Right lobe of liver (tissue), 6 donors: ENCODE data around the gene SGCE. TPM values are rescaled to one million over a fixed set of nuclear protein-coding genes. Genes with fewer than 3 reads are reported as not detected.

ENCODE experiments used
- ATAC-seq, 4 donors: fragments of 200-7000 bp; cut with Tn5 transposase; one replicate each; pipeline ENCODE4 v1.9.1; 2020; ENCODE audit warnings: mild to moderate bottlenecking in 4 of 4, moderate library complexity in 4 of 4
- DNase-seq, 3 donors: peaks; one replicate each; pipeline ENCODE4 v3.0.0-alpha.2; 2020
- H3K27ac ChIP-seq, 3 donors: fragments of 200-600 bp; one replicate each; pipeline ENCODE4 v1.8.0; 2022
- H3K27me3 ChIP-seq, 2 donors: fragments of 200-600 bp; one replicate each; pipeline ENCODE4 v1.8.0; 2022
- H3K36me3 ChIP-seq, 4 donors: fragments of 200-600 bp; sonication (generic) in 1 of 4; one replicate each; pipeline versions ENCODE4 v1.5.1 to v1.8.0; 2017 to 2022; ENCODE audit warnings: control low read depth in 1 of 4
- H3K4me1 ChIP-seq, 4 donors: fragments of 200-600 bp; sonication (generic) in 1 of 4; one replicate each; pipeline versions ENCODE4 v1.5.1 to v1.8.0; 2017 to 2022; ENCODE audit warnings: control low read depth in 1 of 4
- H3K4me3 ChIP-seq, 3 donors: fragments of 200-600 bp; one replicate each; pipeline ENCODE4 v1.8.0; 2022
- H3K9me3 ChIP-seq, 4 donors: fragments of 200-600 bp; sonication (generic) in 1 of 4; one replicate each; pipeline versions ENCODE4 v1.5.1 to v1.8.0; 2017 to 2022; ENCODE audit warnings: control low read depth in 1 of 4
- CTCF ChIP-seq, 4 donors: fragments of 200-600 bp in 3 of 4; fragments of 450-650 bp in 1 of 4; IDR thresholded peaks; one replicate each; pipeline versions ENCODE4 v1.5.1 to v1.8.0; 2016 to 2022; ENCODE audit warnings: antibody characterized with exemption in 4 of 4, mild to moderate bottlenecking in 2 of 4
- POLR2A ChIP-seq: fragments of 450-650 bp; IDR thresholded peaks from one replicate; pipeline ENCODE4 v1.6.1; 2017; ENCODE audit warnings: antibody characterized with exemption, mild to moderate bottlenecking
- WGBS: methylation state at CpG from one replicate; pipeline ENCODE4 v1.1.6; 2018; ENCODE audit warnings: low coverage, low lambda C conversion rate; ENCODE audit not compliant: insufficient coverage; ENCODE audit errors: missing lambda C conversion rate; 5-methylcytosine and 5-hydroxymethylcytosine counted together
- intact Hi-C, 2 donors: fragments of 100-400 bp; cut with DNase I; formaldehyde crosslinking; loops; one replicate each; pipeline versions ENCODE4 v1.11.2 to v1.14.1; 2022
- total RNA-seq, 6 experiments: library from RNA; depleted of rRNA in 2 of 6; stranded (reverse); fragments of >200 nt in 2 of 6; fragmentation: NEBNext Ultra II Directional in 3 of 6; extraction: Animal tissue kit (Norgen Biotek cat#: 25700) in 3 of 6; gene quantifications; one replicate each; pipeline versions ENCODE4 v1.1.0 to v1.2.4, GENCODE V29; 2016 to 2023
- donor health status: DM: no; HTN: yes; CAD: no.
- donor health status: DM: no; HTN: no; CAD: no.
- donor health status: DM: no; HTN: no; CAD: no.
- donor health status: DM: no; HTN: yes; CAD: no.
- donor health status: DM: no; HTN: yes; CAD: no.

SGCE gene
- total RNA-seq, 6 experiments from 2014 or later = 4.2 to 17.8 (median 14.8) TPM

DNA sequence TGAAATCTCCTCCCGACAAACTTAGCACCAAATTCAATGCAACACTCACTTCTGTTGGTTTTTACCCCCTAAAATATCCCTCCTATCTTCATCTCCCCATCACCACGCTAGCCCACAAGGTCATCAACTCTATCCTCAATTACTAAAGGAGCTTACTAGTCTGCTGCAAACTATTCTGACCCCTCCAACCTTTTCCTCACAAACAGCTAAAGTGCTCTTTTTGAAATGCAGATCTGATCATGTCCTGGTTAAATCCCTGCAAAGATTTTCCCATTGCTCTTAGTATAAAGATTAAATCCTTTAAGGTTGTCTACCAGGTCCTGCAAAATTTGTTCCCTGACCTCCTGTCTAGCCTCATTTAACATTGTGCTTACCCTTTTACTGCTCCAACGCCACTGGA lies 8.6 kb downstream of the SGCE start:
- no peaks in the 10 kb centered on the region for H3K36me3 ChIP-seq
- intact Hi-C loops = no loop called here
- no peak for ATAC-seq
- no peak for DNase-seq
- no peak overlapping the region for H3K27ac ChIP-seq
- no peak for TF ChIP-seq CTCF (IDR thresholded peaks at IDR 0.05)
- TF ChIP-seq POLR2A = no peak
- H3K4me1 ChIP-seq = peaks cover 0 to 4% (median 0%) of the 10 kb centered on the region in 4 donors
- H3K27me3 ChIP-seq = no peaks in the 10 kb centered on the region
- H3K9me3 ChIP-seq = no peaks in the 10 kb centered on the region
- 69% methylated on average over 2 of the region's 3 CpGs for WGBS
- H3K4me3 ChIP-seq = no peak overlapping the region

- H3K27me3 ChIP-seq = no peaks in the 10 kb centered on the region
- ATAC-seq (no peak), DNase-seq (no peak)
- no peaks in the 10 kb centered on the region for H3K9me3 ChIP-seq
- H3K4me3 ChIP-seq = no peak overlapping the region
- 66% methylated on average over 3 of the region's 3 CpGs for WGBS
- TF ChIP-seq POLR2A = no peak
- TF ChIP-seq CTCF (IDR thresholded peaks at IDR 0.05) = no peak
- no peak overlapping the region for H3K27ac ChIP-seq
- H3K36me3 ChIP-seq = no peaks in the 10 kb centered on the region
- intact Hi-C loops = no loop called here
- peaks cover 0 to 4% (median 0%) of the 10 kb centered on the region in 4 donors for H3K4me1 ChIP-seq
Observed at GRCh38 chr7:94643771-94644545, 12.0 kb downstream of the SGCE start.

DNA sequence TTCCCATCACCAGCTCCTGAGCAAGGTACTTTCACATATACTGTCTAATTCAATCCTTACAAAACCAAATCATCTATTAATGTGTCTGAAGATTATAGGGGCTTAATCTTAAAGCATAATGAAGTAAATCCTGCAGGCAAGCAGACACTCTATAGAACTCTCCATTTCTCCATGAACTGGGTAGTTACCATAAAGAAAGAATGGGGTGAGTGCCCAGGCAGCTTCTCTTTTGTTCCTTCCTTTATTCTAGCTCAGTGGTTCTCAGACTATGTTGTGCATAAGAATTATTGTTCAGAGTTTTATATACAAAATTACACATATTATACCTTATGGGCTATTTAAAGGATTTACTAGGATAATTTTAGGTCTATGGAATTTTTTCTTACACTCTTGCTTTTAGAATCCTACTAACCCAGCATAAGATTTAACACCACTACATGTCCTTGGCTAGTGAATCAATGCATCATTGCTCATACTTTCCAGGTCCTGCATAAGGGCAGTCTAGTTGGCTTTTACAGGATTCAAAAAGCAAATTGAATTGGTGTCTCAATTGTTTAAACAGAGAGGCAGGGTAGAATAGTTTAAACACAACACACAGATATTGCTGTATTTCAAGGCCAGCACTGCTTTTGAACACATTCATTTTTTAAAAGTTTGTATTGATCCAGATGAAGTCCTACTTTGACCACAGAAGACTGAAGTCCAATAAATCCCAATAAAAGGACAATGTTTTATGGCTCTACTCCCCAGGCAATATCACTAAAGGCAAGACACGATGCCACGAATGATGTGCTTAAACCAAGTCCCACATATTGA lies 12.9 kb downstream of the SGCE start:
- TF ChIP-seq CTCF (IDR thresholded peaks at IDR 0.05) (no peak), POLR2A (no peak)
- whole genome bisulfite sequencing = 27% methylated on average over 2 of the region's 2 CpGs
- no peak overlapping the region for H3K27ac ChIP-seq
- ATAC-seq (peak; percentile 36 to 79 (median 58)), DNase-seq (no peak)
- H3K27me3 ChIP-seq = no peaks in the 10 kb centered on the region
- H3K4me3 ChIP-seq = no peak overlapping the region
- no peaks in the 10 kb centered on the region for H3K9me3 ChIP-seq
- H3K36me3 ChIP-seq = no peaks in the 10 kb centered on the region
- H3K4me1 ChIP-seq = peaks cover 0 to 4% (median 0%) of the 10 kb centered on the region in 4 donors
- intact Hi-C loops = no loop called here

GRCh38 chr7:94639384-94639783 lies 16.5 kb downstream of the SGCE start:
- no CpG with 5 or more reads among the region's 1 CpG for WGBS
- intact Hi-C loops = no loop called here
- Histone ChIP-seq H3K36me3 (no peaks in the 10 kb centered on the region), H3K4me3 (no peak overlapping the region), H3K9me3 (no peaks in the 10 kb centered on the region), H3K4me1 (peaks cover 0 to 4% (median 0%) of the 10 kb centered on the region in 4 donors), H3K27me3 (no peaks in the 10 kb centered on the region), H3K27ac (no peak overlapping the region)
- ATAC-seq (no peak), DNase-seq (no peak)
- TF ChIP-seq POLR2A (no peak), CTCF (IDR thresholded peaks at IDR 0.05) (no peak)
